Suppressor macrophage treated with lipopolysaccharide for 4 hours (primary cell): ENCODE results near the gene EPS15.
"Not testable (repeated sequence)": the region's sequence is repeated elsewhere in the genome, so short reads cannot be mapped to it uniquely, and the experiment has no call there.

ENCODE experiments used
- DNase-seq: peaks from one replicate; pipeline ENCODE4 v3.0.0-alpha.2; 2020

The EPS15 gene

GRCh38 chr1:51462289-51462688, 56.8 kb downstream of the EPS15 start:
- not testable (repeated sequence) for DNase-seq

GRCh38 chr1:51454554-51454953, 64.5 kb downstream of the EPS15 start:
- no peak for DNase-seq

DNA sequence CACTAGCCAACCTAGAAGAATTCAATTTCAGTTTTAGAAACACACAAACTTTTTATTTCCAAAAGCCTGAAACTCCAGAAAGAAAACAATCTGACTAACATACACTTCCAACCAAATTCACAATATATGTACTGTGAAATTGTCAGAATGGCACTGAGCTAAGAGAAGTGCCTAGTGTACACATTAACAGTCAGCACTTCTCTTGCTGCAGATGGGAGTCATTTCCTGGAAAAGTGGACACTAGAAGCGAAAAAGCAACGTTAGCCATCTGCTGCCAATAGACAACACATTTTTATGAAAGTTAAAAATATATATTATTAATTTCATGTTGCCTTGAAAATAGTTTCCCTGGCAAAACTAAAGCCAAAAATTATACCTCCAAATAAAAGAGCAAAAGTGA, 66.1 kb downstream of the EPS15 start:
- DNase-seq: peak; percentile 40

GRCh38 chr1:51448844-51449454, 70.1 kb downstream of the EPS15 start:
- DNase-seq: not testable (repeated sequence)

GRCh38 chr1:51445351-51446090, 73.5 kb downstream of the EPS15 start:
- peak; percentile 20 for DNase-seq

DNA sequence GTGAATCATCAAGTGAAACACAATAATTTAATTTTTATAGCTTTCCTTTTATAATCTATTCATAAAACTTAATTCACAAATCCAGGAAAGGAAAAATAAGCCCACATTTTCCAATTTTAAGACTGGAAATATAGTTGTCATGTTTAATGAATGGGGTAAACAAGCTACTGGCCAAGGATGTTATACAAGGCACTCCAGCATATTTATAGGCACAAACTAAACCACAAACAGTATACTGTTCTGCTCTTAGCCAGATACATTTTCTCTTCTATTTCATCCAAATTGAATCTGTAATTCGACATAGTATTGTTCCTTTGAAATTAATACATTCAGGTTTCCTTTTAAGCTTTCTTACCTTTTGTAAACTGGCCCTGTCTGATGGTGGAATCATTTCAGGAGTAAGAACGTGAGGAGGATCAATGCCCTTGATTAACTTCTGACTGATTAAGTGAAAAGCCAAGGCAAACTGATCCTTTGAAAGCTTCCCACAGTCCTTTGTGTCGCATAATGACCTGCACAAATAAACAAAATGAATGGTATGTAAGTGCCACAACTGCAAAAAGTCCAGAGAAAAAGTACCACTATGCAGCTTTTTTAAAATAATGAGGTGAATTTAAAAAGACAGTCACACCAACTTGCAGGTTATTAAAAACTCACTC, 74.4 kb downstream of the EPS15 start:
- no peak for DNase-seq

GRCh38 chr1:51444096-51444495, 75.0 kb downstream of the EPS15 start:
- DNase-seq: no peak

DNA sequence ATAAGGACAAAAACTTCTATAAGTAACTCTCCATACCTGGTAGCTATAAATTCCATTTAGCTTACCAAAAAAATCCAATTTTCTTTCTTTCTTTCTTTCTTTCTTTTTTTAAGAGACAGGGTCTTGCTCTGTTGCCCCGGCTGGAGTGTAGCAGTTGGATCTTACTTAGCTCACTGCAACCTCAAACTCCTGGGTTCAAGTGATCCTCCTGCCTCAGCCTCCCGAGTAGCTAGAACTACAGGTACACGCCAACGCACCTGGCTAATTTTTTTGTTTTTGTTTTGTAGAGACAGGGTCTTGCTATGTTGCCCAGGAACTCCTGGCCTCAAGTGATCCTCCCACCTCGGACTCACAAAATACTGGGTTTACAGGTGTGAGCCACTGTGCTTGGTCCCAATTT, 75.5 kb downstream of the EPS15 start:
- DNase-seq: no peak

- no peak for DNase-seq
These were observed 76.5 kb downstream of the EPS15 start for GRCh38 chr1:51442616-51443015.

DNA sequence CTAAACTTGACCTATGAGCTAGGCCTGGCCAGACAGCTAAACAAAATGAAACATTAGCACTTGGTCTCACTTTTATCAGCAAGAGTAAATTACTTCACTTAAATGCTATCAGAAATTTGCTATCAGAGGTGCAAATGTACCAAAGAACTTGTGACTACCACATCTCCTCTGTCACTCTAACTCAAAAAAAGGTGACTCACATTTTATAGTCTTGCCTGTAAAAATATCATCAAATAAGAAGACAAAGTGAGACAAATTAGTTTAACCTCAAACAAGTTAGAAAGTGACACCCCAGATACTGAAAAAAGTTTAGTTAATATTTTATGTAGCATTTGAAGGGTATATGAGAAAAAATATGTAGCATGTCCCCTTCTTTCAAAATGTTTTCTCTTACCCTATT, 76.9 kb downstream of the EPS15 start:
- DNase-seq: no peak

GRCh38 chr1:51439895-51440294, 79.2 kb downstream of the EPS15 start:
- DNase-seq: no peak

DNA sequence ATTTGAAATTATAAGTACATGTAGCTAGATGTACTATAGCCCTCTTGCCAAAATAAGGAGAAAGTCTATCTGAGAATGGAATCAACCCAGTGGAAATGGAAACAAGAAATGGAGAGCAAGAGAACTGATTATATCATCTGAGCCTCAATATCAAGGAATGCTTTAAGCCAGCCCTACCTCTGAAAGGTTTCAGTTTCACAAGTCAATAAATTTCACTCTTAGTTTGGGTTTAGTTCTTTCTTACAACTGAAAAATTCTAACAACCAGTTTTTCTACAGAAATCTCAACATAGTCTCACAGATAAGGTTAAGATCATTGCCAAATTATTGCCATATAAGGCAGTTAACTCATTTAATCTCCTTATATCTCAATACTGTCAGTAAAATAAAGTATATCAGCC, 80.0 kb downstream of the EPS15 start:
- DNase-seq: peak; percentile 27

DNA sequence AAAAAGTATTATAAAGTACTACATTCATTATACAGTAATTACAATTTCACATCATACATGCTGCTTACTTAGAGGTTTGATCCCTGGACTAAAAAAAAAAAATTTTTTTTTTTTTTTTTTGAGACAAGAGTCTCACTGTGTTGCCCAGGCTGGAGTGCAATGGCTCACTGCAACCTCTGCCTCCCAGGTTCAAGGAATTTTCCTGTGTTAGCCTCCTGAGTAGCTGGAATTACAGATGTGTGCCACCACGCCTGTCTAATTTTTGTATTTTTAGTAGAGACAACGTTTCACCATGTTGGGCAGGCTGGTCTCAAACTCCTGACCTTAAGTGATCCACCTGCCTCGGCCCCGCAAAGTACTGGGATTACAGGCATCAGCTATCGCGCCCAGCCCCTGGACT, 81.7 kb downstream of the EPS15 start:
- not testable (repeated sequence) for DNase-seq

DNA sequence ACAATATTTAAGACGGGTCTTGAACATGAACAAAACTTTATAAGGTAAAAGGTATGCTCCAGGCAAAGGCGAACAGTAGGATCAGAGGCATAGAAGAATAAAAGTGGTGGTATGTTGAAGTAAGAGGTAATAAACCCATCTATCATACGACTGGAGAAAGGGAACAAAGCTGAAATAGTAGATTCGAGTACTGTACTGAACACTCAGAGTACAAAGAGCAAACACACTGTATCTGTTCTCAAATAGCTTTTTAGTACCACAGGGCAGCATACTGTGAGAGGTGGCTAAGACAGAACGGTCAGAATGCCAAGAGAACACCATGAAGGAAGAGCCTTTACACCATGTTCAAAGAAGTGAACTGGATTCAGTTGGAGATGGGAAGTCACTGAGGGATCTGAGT, 83.2 kb downstream of the EPS15 start:
- no peak for DNase-seq

DNA sequence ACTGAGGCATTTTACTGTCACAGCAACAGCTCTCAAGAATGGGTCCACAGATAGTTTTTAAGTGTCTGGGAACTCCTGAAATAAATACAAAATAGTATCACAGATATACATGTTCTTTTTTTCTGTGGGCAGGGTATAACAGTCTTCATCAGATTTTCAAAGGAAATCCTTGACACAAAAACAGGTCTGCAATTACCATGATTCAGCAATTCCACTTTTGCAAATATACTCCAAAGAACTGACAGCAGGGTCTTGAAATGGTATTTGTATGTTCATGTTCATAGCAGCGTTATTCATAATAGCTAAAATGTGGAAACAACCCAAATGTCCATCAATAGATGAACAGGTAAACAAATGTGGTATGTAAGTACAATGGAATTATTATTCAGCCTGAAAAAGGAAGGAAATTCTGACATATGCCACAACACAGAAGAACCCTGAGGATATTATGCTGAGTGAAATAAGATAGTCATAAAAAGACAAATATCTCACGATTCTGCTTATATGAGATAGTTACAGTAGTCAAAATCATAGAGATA, 85.0 kb downstream of the EPS15 start:
- no peak for DNase-seq

- DNase-seq: peak; percentile 26
These were observed 85.6 kb downstream of the EPS15 start for GRCh38 chr1:51433269-51433971.

- no peak for DNase-seq
These were observed 86.9 kb downstream of the EPS15 start for GRCh38 chr1:51432146-51432545.

GRCh38 chr1:51427438-51427837, 91.6 kb downstream of the EPS15 start:
- no peak for DNase-seq

DNA sequence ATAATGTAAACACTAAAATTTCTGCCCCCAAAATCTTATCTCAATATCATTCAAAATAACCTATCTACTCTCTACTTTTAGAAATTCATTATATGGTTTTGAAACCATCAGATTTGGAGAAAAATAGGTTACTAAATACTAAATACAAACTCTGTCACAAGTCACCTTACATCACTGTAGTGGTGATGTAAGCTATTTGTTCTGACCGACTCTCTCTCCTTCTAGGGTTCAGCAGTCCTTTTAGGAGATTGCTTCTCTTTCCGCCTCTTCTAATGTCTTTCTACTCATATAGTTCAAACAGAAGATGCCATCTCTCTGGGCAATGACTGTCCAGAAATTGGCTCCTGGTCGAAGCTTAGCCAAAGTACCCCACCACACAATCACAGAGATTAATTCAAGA, 93.1 kb downstream of the EPS15 start:
- DNase-seq: no peak

DNA sequence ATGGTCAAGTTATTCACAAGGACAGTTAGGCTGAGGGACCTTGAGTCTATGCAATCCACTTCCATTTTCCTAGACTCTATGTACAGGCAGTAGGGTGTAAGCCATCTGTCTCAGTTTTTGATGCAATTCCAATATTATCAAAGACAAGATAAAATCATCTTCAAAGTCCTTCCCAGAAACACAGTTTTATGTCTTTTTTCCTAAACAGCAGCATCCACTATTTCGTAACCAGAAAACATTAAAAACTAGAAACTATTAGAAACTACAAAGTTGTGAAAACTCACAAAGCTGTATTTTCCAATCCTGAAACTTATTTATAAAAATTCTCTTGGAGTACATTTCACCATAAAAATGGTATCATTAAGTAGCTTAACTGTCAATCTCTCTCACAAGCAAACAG, 93.8 kb downstream of the EPS15 start:
- no peak for DNase-seq

DNA sequence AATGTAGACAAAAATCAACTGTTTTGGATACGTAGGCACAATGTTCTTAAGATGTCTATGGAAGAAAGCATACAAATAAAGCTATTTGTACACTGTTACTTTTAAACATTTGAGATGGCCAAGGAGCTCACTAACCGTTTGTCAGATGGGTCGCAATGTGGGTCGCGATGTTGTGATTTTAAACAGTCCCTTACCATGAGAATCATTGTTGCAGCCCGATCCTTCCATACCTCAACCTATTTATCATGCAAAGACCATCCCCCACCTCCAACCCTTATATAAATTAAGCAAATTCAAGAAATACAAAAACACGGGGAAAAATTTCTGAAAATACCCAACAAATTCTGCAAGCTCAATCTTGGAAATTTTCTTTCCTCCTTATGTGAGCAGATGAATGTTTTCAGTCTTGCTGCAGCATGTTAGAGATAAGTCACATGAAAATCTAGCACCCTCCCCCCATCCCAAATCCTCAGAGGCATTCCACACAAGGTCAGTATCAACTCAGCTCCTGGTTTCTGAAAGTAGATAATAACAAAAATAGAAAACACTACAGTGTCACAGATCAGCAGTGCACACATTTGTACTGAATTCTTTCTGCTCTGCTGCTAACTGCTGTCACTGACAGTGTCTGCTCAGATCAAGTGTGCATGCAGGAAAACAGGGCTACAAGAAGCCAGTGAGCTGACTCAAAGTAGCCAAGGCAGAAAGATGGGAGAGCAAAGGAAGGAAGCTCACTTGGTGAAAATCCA, 95.8 kb downstream of the EPS15 start:
- DNase-seq: no peak

- DNase-seq: no peak
These were observed 96.5 kb downstream of the EPS15 start for GRCh38 chr1:51422367-51423072.
